SK-MEL-5 (cell line): ENCODE measurements around the gene EXOC3L1. TPM values are rescaled to one million over a fixed set of nuclear protein-coding genes. Genes with fewer than 3 reads are reported as not detected.

Experiments used
- DNase-seq: peaks from one replicate; pipeline ENCODE4 v3.0.0-alpha.2; 2016; ENCODE audit warnings: low read depth, low spot score
- in situ Hi-C: cut with HindIII; loops from 2 replicates; pipeline ENCODE4 v1.10.0; 2016; ENCODE audit warnings: low sequenced_read_pairs, high pct_unique_total_duplicates, low pct_unique_long_range_greater_than_20kb
- polyA plus RNA-seq, 2 experiments: library from polyadenylated mRNA; depleted of rRNA; stranded (reverse); fragments of >200 nt; gene quantifications; 2 replicates each; pipeline ENCODE4 v1.2.3, GENCODE V29; 2015
- total RNA-seq: library from RNA; depleted of rRNA; stranded (reverse); fragments of >200 nt; shearing (Covaris generic); gene quantifications from 2 replicates; pipeline ENCODE4 v1.2.3, GENCODE V29; 2014; rRNA removed

EXOC3L1 gene
- not detected in 2 replicates for total RNA-seq
- polyA plus RNA-seq (2015; cell fraction: cytosol; rRNA removed), result 0.10 TPM in 1 of 2 replicates, not detected in the other
- 0.26 TPM in 1 of 2 replicates, not detected in the other for polyA plus RNA-seq (2015; cell fraction: nucleus; rRNA removed)

GRCh38 chr16:67190041-67190440, at the start of gene EXOC3L1:
EXOC3L1 (minus strand) TSS chr16:67190136; CDS start chr16:67189676, 460 bp downstream.
- DNase-seq, result no peak
- in situ Hi-C loops, result no loop called here

GRCh38 chr16:67238806-67239470, 49.0 kb upstream of the EXOC3L1 start:
- no peak for DNase-seq
- in situ Hi-C loops, result no loop called here

- DNase-seq, result no peak
- in situ Hi-C loops, result no loop called here
These were observed 48.3 kb upstream of the EXOC3L1 start for GRCh38 chr16:67238278-67238575.

GRCh38 chr16:67237396-67238277, 47.7 kb upstream of the EXOC3L1 start:
- in situ Hi-C loops, result no loop called here
- DNase-seq, result no peak

GRCh38 chr16:67236563-67237395, 46.8 kb upstream of the EXOC3L1 start:
- peak; percentile 73 for DNase-seq
- in situ Hi-C loops, result no loop called here

GRCh38 chr16:67235816-67236562, 46.1 kb upstream of the EXOC3L1 start:
- no peak for DNase-seq
- in situ Hi-C loops, result no loop called here

GRCh38 chr16:67234180-67234597, 44.3 kb upstream of the EXOC3L1 start:
- DNase-seq, result no peak

GRCh38 chr16:67233596-67233995, 43.7 kb upstream of the EXOC3L1 start:
- in situ Hi-C loops, result no loop called here
- no peak for DNase-seq

More at GRCh38 chr16:67234180-67234597, 44.3 kb upstream of the EXOC3L1 start:
- in situ Hi-C loops, result no loop called here

GRCh38 chr16:67230809-67231660, 41.1 kb upstream of the EXOC3L1 start:
- in situ Hi-C loops, result no loop called here
- no peak for DNase-seq

- in situ Hi-C loops, result no loop called here
- DNase-seq, result no peak
These were observed 40.2 kb upstream of the EXOC3L1 start for GRCh38 chr16:67229906-67230808.

GRCh38 chr16:67228905-67229304, 39.0 kb upstream of the EXOC3L1 start:
- DNase-seq, result no peak
- in situ Hi-C loops, result no loop called here

- DNase-seq, result no peak
- in situ Hi-C loops, result no loop called here
These were observed 38.3 kb upstream of the EXOC3L1 start for GRCh38 chr16:67228034-67228785.

- in situ Hi-C loops, result no loop called here
- no peak for DNase-seq
These were observed 37.6 kb upstream of the EXOC3L1 start for GRCh38 chr16:67227567-67227921.

- DNase-seq, result peak; percentile 98
- in situ Hi-C loops, result no loop called here
These were observed 37.0 kb upstream of the EXOC3L1 start, which contains the start of gene TMEM208 for GRCh38 chr16:67226804-67227566. TMEM208 (plus strand) TSS chr16:67227130; CDS start chr16:67227219, 89 bp downstream.
